Measurements from ENCODE around the gene DLEC1.

DLEC1 gene

GRCh38 chr3:38004415-38005075 is 34.5 kb upstream of the DLEC1 start:
- peak; percentile 36 for DNase-seq (ENCODE audit: low read depth)
- no peak overlapping the region for H3K4me3 ChIP-seq (ENCODE audit: low read depth, low read length)
- in situ Hi-C loops (cut with HindIII; ENCODE audit: low sequenced_read_pairs): no loop called here
- peak; percentile 79 for TF ChIP-seq CTCF (IDR thresholded peaks at IDR 0.05; ENCODE audit: low read depth, low read length, missing control alignments)

- DNase-seq (ENCODE audit: low read depth): no peak
- in situ Hi-C loops (cut with HindIII; ENCODE audit: low sequenced_read_pairs): no loop called here
- no peak overlapping the region for H3K4me3 ChIP-seq (ENCODE audit: low read depth, low read length)
- TF ChIP-seq CTCF (IDR thresholded peaks at IDR 0.05; ENCODE audit: low read depth, low read length, missing control alignments): no peak
Observed at GRCh38 chr3:38005076-38006020, 33.7 kb upstream of the DLEC1 start.

- no peak for TF ChIP-seq CTCF (IDR thresholded peaks at IDR 0.05; ENCODE audit: low read depth, low read length, missing control alignments)
- no peak for DNase-seq (ENCODE audit: low read depth)
- no peak overlapping the region for H3K4me3 ChIP-seq (ENCODE audit: low read depth, low read length)
- in situ Hi-C loops (cut with HindIII; ENCODE audit: low sequenced_read_pairs): no loop called here
Observed at GRCh38 chr3:38006031-38006430, 33.0 kb upstream of the DLEC1 start.

GRCh38 chr3:38006445-38006995 is 32.5 kb upstream of the DLEC1 start:
- no peak overlapping the region for H3K4me3 ChIP-seq (ENCODE audit: low read depth, low read length)
- in situ Hi-C loops (cut with HindIII; ENCODE audit: low sequenced_read_pairs): no loop called here
- no peak for TF ChIP-seq CTCF (IDR thresholded peaks at IDR 0.05; ENCODE audit: low read depth, low read length, missing control alignments)
- no peak for DNase-seq (ENCODE audit: low read depth)

- no peak for TF ChIP-seq CTCF (IDR thresholded peaks at IDR 0.05; ENCODE audit: low read depth, low read length, missing control alignments)
- in situ Hi-C loops (cut with HindIII; ENCODE audit: low sequenced_read_pairs): no loop called here
- no peak for DNase-seq (ENCODE audit: low read depth)
- H3K4me3 ChIP-seq (ENCODE audit: low read depth, low read length): no peak overlapping the region
Observed at GRCh38 chr3:38007754-38008090, 31.3 kb upstream of the DLEC1 start.

GRCh38 chr3:38008191-38008701 is 30.8 kb upstream of the DLEC1 start:
- H3K4me3 ChIP-seq (ENCODE audit: low read depth, low read length): no peak overlapping the region
- in situ Hi-C loops (cut with HindIII; ENCODE audit: low sequenced_read_pairs): no loop called here
- DNase-seq (ENCODE audit: low read depth): no peak
- no peak for TF ChIP-seq CTCF (IDR thresholded peaks at IDR 0.05; ENCODE audit: low read depth, low read length, missing control alignments)
